ENCODE measurements around the gene TEX14.
A peak's percentile ranks its signal among the peaks of the same experiment; 100 is the strongest.
"Not testable (repeated sequence)": the region's sequence is repeated elsewhere in the genome, so short reads cannot be mapped to it uniquely, and the experiment has no call there.

TEX14 gene

DNA sequence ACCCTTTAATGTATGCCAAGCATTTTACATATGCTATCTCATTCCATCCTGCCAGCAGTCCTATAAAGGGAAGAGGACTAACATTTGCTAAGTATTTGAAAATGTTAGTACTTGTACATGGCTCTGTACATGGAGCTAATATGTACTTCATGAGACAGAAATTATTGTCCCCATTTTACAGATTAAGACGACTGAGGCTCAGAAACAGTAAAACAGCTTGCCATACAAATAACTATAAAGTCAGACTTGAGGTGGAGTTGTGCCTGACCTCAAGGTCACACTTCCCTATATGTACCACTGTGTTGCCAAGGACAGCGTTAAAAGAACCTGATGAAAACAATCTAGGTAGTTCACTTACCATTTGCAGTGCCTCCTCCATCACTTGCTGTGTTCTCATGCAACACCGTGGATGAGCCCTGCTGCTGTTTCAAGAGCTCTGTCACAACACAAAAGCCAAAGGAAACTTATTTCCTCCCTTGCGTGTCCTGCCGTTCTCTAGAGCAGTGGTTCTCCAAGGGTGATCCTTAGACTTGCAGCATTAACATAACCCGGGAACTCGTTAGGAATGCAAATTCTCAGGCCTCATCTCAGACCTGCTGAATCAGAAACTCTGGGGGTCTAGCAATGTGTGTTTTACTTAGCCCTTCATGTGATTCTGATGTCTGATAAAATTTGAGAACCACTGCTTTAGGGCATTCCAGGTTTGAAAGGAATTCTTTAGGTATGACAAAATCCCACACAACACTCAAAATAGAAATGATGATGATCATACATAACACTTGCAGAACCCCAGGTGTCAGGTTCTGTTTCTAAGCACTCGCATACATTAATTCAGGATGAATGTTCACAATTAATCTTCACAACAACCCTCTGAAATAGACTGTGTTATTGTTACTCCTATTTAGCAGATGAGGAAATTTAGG is 126.2 kb downstream of the TEX14 start:
- no peak for DNase-seq (ENCODE audit: low spot score)

DNA sequence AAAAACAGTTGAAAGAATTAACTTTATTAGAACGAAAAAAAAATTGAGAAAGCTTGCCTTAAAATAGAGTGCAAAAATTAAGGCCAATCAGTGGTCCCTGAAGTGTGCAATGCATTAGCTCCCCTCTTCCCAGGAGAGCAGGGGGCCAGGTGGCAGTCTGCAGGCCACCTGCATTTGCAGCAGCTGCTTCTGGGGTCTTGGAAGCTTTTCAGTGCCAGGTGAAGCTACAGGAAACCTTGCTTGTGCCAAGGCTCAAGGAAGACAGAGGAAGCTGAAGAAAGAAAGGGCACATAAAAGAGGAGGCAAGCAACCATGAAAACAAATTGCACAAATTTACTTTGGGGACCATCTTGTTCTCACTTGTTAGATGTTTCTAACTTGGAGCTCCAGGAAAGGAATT is 126.9 kb downstream of the TEX14 start:
- DNase-seq (ENCODE audit: low spot score) = no peak

DNA sequence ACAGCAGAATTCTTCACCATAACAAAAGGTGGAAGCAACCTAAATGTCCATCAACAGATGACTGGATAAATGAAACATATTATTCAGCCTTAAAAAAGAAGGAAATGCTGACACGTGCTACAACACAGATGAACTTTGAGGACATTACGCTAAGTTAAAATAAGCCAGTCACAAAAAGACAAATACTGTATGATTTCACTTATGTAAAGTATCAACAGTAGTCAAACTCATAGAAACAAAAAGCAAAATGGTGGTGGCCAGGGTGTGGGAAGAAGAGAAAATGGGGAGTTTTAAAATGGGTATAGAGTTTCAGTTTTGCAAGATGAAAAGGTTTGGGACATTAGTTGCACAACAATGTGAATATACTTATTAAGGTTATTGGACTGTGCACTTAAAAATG is 127.6 kb downstream of the TEX14 start:
- no peak for DNase-seq (ENCODE audit: low spot score)

DNA sequence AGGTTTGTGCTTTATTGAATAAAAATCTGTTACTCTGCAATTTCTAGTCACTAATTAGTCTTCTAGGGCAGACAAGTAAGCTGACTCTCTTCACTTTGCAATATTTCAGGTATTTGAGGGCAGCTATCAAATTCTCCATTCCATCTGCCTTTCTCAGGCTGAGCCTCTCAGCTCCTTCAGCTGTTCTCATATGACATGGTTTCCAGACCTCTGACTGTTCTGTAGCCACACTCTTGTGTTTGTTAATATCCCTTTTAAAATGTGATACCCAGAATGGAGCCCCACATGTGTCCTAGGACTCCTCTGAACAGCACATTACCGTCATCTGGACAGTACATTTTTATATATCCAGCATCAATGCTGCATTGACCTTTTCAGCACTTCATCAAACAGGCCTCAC is 131.3 kb downstream of the TEX14 start:
- DNase-seq (ENCODE audit: low spot score) = no peak

DNA sequence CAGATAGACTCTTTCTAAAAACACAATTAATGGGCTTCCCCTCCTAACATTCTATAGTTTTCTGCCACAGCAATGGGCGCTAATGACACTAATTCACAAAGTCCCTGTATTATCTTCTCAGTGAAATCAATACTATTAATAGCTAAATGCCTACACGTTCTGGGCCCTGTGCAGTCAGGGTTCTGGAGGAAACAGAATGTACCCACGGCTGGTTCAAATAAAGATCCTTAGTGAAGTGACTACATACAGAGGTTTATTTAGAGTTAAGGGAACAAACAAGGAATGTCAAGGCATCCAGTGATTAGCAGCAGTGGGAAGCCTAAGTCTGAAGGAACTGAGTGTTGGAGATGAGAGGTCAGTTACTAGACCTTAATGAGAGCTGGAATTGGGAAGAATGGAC is 133.9 kb downstream of the TEX14 start:
- DNase-seq (ENCODE audit: low spot score) = no peak

DNA sequence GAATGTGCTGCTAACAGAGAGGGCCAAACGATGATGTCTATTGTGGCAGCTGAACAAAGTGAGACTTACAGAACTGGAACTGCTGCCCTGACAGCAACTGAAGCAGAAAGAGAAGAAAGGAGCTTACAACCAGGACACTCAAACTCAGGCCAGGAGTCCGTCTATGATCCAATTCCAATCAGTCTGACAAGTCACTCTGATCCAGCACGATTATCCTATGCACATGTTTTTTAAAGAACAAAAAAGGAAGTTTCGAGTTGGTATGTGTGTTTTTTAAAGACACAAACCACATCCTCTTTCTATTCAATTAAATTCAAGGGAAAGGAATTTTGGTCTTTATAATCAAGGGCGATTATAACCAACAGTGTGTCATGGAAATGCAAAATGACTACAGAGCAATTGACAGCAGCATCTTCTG is 135.0 kb downstream of the TEX14 start:
- DNase-seq (ENCODE audit: low spot score) = no peak

DNA sequence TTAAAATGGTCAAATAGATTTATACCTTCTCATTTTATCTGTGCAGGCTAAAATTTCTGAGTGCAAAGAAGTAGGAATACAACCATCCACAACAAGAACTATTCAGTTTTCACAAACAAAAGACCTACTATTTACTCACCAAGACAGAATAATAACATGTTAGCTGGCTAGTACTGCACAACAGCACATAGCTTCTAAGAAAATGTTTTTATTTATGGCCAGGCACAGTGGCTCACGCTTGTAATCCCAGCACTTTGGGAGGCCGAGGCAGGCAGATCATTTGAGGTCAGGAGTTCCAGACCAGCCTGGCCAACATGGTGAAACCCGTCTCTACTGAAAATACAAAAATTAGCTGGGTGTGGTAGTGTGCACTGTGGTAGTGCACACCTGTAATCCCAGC is 136.7 kb downstream of the TEX14 start:
- DNase-seq (ENCODE audit: low spot score) = not testable (repeated sequence)

DNA sequence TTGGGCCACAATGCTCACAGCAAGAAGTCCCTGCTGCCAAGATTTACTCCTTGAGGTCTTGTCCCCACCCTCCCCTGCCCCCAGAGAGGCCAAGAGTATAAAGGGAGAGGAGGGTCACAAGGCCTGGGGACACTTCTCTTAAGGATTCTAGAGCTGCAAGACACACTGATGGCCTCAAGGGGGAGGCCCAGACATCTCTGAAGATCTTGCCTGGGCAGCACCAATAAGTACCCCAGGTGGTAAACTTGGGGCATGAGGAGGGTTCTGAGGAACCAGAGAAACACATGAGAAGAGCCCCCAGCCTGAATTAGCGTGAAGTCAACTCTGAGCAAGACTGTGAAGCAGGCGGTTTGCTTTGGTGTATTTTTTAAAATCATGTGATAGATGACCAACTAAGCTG is 150.6 kb downstream of the TEX14 start:
- no peak for DNase-seq (ENCODE audit: low spot score)

DNA sequence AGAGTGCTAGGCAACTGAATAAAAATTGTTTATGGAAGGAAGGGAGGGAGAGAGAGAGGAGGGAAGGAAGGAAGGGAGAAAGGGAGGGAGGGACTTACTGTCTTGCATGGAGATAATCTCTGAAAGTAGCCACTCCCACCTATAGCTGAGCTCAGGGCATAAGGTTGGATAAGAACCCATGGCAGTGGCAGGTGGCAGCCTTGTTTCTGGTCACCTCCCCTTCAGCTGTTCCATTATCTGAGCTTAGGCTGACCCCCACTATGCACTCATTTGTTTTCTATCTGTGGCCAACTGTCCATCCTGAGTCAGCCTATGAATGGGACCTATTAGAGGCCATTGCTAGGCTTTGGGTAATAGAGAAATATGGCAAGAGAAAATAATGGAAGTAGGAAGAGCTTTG is 152.1 kb downstream of the TEX14 start:
- no peak for DNase-seq (ENCODE audit: low spot score)

DNA sequence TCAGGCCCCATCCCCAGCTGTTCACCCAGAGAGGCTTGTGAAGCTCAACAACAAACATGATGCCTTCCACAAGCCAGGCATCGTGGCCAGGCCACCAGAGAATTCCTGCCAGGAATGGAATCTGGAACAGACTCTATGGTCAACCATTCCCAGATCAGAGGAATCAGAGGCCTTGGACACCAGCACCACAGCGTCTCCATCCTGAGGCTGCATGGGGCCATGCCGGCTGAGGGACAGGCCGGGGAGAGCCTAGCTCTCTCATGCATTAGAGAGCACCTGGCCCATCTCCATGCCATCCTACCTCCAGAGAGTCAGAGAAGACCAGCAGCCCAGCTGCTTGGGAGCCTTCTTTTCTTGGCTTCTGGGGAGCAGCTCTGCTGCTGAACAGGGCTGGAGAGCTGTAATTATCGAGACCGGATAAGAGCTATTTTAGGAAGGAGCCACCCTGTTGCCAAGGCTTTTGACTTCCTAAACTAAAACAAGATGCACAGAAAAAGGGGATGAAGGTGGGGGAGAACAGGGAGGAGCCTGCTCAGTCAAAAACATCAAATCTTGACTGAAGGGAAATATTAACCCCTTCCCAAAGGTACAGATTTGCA is 152.9 kb downstream of the TEX14 start:
- DNase-seq (ENCODE audit: low spot score) = no peak

DNA sequence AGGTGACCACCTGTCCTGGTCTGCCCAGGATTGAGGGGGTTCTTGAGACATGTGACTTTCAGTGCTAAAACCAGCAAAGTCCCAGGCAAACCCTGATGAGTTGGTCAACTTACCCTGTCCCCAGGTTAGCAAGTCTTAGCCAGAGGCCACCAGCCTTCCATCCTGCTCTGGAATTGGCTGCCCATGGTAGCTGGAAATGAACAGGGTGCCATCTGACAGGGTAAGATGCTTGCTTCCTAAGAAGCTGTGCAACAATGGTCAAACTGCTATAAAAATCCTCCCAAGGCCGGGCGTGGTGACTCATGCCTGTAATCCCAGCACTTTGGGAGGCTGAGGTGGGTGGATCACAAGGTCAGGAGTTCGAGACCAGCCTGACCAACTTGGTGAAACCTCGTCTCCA is 154.6 kb downstream of the TEX14 start:
- DNase-seq (ENCODE audit: low spot score) = no peak

DNA sequence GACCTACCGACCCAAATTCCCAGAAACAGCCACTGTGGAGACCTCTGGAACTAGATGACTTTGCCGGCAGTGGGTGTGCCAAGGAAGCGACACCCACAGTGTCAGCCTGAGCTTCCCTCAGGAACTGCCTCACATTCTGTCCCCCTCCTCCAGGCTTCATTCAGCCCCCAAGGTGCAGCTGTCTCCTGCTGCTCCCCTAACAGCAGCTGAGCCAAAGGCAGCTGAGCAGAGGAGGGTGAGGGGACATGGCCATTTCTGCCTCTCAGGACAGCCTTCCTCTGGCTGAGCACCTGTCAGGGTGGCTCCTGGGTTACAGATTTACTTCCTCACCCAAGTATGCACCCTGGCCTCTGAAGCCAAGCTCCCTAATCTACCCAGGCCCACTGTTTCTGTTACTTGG is 155.3 kb downstream of the TEX14 start:
- DNase-seq (ENCODE audit: low spot score) = no peak

DNA sequence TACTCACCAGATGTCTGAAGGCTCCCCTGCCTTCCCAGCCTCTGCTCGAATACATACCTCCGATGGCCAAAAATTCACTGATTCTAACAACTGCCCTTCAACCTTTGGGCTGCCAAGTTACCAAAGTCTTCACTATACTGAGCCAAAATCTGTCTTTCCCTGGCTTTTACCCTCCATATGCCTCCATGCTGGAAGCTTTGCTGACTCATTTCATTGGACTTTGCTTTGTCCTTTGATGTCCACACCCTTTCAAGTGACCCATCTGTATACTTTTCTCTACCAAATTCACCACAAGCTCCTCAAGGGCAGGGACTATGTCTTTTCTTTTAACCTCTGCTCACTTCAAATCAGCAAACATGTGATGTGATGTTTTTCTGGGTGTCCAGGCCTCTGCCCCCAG is 156.4 kb downstream of the TEX14 start:
- DNase-seq (ENCODE audit: low spot score) = no peak

DNA sequence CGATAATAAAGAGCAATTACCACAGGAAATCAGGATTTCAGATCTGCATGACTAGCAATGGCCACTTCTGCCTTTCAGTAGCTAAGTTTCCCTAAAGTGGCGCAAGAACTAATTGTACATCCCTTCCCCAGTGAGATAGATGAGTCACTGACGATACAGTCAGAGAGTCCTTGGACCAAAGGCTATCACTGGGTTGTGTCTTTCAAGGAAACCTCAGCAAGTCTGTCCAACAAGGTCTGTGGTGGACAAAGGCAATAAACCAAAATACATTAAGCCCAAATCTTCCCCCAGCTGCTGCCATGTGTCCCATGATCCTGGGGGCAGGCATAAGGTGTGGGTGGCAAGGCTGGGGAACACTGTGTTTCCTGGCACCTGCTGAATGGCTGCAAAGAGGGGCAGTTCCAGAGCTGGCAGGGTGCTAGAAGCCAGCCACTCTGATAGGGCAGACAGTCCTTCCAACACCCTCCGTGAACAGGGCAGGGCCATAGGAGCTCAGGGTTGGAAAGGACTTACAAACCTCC is 156.9 kb downstream of the TEX14 start:
- no peak for DNase-seq (ENCODE audit: low spot score)

DNA sequence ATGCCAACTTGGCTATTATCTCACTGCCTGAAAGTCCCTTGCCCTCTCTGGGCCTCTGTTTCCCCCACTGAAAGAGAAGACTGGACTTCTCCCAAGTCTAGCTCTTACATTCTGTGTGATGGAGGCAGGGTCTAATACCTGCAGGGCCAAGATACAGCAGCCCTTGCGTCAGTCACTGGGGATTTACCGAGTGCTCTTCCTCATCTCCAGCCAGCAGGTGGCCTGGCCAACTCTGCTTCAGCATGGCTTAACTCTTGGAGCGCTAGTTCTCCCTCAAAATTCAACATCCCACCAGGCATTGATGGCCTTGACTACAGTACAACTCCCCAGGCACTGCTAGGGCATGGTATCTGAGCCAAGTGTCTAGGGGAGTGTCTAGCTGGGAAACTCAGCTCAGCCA is 157.5 kb downstream of the TEX14 start:
- peak; percentile 49 for DNase-seq (ENCODE audit: low spot score)

DNA sequence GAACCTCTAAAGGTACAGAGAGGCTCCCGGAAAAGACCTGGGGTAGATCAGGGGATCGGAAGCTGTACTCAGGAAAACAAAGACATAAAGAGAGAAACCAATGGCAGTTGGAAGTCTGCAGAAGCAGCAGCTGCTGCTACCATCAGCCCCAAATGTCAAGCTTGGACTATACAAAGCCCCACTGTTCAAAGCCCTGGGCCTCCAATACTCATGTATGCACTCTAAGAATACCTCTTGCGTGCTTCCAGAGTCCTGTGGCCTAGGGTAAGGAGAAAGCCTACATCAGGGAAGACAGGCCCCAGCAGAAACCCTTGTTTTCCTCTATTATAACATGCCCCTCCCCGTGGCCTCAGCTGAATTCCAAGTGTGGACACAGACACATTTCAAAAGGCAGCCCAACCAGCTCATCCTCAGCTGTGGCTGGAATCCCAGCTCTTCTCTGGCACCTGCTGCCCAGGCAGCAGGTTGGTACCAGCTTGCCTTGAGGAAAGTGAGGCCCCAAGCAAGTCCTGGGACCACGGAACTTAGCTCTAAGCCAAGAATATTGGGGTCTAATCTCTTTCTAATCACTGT is 158.1 kb downstream of the TEX14 start:
- DNase-seq (ENCODE audit: low spot score) = no peak

DNA sequence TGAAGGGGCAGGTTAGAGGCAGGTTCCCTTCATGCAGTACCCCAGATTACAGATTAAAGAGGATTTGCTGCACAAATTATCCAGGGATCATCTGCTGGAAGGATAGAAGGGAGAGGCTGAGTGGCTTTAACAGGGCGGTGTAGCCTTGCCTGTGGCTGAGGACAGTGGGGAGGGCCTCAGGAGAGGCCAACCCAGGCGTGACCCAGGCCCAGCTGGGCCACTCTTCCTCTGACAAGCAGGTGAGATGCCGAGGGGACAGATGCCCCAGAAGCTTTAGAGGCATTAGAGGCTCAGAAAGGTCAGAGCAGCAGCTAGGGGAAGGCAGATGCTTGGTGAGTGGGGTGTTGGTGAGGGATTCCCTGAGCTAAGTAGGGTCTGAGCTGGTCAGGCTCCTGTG is 159.3 kb downstream of the TEX14 start:
- no peak for DNase-seq (ENCODE audit: low spot score)

DNA sequence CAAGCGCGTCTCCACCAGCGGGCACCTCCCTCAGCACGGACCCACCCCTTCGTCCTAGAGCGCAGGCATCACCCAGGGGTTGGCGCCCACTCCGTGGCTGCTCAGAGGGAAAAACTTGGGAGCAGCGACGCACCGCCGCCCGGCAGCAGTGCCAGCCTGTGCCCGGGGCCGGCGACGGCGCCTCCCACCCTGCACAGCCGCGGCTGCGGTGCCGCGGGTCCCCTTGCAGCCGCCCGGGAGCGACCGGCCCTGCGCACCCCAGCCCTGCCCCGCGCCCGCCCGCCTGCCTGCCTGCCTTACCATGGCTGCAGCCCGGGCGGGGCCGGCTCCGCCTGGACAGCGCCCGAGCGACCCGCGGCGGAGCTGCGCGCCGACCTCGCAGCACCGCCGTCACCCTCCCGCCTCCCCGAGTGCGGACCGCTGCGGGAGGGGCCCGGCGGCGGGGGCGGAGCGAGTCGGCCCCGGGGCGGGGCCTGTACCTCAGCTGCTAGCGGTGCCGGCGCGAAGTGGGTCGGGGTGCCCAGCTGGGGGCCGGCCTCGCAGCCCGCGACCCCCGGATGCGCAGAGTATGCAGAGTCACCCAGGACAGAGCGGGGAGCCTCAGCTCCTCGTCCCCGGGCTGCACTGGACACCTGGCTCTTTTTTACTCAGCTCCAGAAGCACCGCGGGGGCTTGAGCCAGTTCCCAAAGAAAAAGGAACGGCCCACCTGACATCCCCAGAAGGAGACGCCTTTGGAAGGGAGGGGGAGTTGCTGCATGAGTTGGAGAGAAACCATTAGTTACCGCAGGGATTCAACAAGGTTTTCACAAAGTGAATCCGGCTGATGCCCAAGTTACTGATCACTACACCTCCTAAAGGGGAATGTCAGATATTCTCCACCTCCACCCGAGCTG is 159.9 kb downstream of the TEX14 start:
- peak; percentile 77 for DNase-seq (ENCODE audit: low spot score)

DNA sequence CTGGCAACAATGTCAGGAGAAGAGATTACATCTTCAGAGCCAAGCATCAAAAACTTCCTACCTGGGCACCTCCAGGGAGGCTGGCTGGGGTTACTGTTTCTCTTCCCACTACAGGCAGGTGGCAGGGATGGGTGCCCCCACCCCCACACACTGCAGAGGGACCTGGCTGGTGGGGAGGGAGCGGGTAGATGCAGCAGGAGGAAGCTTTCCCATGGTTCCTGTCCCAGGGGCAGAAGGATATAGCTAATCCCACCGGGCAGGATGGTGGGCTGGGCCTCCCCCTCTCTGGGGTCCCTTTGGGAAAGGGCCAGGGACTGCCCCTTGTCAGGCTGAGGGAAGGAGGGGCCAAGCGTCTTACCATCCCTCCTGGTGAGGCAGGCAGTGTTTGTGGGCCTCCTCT is 160.7 kb downstream of the TEX14 start:
- no peak for DNase-seq (ENCODE audit: low spot score)

DNA sequence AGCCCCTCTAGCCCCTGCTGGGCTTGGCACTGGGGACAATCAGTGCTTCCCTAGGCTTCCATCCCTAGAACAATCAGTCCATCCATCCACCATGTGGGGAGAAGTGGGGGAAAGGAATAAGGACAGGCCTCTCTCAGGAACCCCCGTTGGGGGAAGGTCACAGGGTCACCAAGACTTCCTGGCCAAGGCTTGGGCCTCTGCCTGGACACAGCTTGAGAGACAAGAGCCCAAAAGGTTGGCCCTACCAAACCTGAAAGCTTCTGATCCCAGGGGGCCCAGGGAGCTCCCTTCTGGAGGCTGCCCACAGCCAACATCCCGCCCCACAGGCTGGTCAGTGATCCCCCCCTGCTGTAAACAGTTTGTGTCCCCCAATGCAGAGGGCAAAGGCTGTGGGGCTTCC is 161.2 kb downstream of the TEX14 start:
- no peak for DNase-seq (ENCODE audit: low spot score)

DNA sequence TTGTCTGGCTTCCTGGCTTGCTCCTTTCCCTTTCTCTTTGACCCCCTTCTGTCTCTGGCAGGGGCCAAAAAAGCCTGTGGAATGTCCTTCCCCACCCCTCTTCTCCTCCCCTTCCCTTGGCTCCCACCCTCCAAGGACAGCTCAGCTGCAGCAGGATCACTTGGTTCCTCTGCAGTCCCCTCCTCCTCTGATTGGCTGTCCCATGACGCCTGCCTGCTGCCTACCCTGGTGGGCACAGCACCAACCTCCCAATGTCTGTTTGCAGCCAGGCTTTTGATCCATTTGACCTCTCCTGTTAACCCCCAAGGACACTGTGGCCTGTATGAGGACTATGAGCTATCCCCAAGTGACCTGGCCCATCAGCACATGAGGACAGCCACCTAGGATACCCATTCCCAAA is 162.6 kb downstream of the TEX14 start:
- DNase-seq (ENCODE audit: low spot score) = no peak

DNA sequence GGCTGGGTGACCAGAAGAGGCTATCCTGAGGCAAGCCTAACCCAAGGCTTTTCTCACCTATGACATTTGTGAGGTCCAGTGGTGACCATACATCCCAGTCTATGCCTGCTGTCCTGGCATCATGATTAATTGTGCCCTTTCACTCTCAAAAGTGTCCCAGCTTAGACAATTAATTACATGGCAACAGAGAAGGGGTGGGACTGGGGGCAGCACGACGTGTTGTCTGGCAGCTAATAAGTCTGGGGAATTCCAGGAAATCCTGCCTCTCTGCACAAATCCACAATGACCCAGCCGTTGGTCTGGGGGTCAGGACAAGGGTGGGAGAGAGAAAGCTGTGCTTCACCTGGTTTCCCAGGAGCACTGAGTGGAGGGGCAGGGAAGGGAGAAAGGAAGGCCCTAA is 163.4 kb downstream of the TEX14 start:
- DNase-seq (ENCODE audit: low spot score) = no peak

Measured in HuH-7 (cell line).